ENCODE data around the gene R3HDM2. TPM values are rescaled to one million over a fixed set of nuclear protein-coding genes. Genes with fewer than 3 reads are reported as not detected.

Gene R3HDM2
- total and polyA plus RNA-seq, 2 donors (not counting 1 experiment from before 2014, with no cell fraction given), result 104 to 129 TPM

DNA sequence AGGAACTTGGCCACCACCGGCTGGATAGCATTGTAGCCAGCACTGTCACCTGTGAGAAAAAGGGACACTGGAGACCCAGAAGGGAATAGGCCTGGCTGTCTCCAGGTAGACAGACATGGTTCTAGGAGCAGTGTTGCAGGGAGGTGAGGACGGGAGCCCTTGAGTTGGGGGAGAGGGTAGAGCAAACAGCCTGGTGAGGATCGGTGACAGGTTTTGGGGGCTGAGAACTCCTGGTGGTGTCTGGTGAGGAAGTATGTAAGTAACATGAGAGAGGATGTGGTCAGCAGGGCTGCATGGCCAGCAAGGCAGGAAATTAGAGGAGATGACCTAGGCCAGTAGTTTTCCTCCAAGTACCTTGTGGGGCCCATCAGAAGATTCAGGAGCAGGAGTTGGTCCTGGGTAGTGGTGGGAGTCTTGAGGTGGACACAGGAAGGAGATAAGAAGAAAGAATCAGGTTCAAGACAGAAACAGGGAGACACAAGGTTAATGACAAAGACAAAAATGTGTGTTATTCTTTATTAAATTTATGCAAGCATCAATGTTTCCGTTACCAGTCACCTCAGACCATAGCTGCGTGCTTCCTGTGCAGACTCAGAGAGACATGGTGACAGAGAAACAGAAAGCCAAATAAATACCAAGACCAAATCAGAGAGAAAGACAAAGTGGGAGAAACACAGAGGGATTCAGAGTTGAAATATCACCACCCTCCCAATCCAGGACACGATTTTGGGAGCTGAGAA, 48.7 kb upstream of the R3HDM2 start, which contains the start of gene ARHGAP9:
ARHGAP9 (minus strand) TSS at position 491 of the 740 bp plus-strand sequence; CDS start at position 31, 460 bp downstream.
- no peaks in the 10 kb centered on the region for H3K9me3 ChIP-seq (ENCODE audit: control extremely low read depth in 1 of 3, control insufficient read depth in 2 of 3, insufficient read depth in 1 of 3, low read length in 2 of 3)
- Mint-ChIP-seq H3K9me3 (ENCODE audit: insufficient read depth) (no peaks in the 10 kb centered on the region), H3K4me1 (peaks cover 75% of the 10 kb centered on the region), H3K4me3 (peak within 1 kb of the TSS; percentile 99), H3K27ac (peak within 1 kb of the TSS; percentile 98), H3K27me3 (no peaks in the 10 kb centered on the region)
- ATAC-seq (ENCODE audit: low read depth) (peak; percentile 52), DNase-seq (peak; percentile 81)
- H3K27me3 ChIP-seq (replicated peaks in 1 of 4; ENCODE audit: control extremely low read depth in 1 of 4, control insufficient read depth in 3 of 4, insufficient read depth in 4 of 4, low read length in 3 of 4), result no peaks in the 10 kb centered on the region
- peaks cover 6% of the 10 kb centered on the region for H4K20me1 ChIP-seq (ENCODE audit: control insufficient read depth, insufficient read depth, low read length, poor library complexity, severe bottlenecking)
- no peak for TF ChIP-seq EZH2 (IDR thresholded peaks at IDR 0.05; ENCODE audit: borderline replicate concordance, insufficient read depth, low read depth, low read length, poor library complexity, severe bottlenecking)
- TF ChIP-seq, protein P1, sequence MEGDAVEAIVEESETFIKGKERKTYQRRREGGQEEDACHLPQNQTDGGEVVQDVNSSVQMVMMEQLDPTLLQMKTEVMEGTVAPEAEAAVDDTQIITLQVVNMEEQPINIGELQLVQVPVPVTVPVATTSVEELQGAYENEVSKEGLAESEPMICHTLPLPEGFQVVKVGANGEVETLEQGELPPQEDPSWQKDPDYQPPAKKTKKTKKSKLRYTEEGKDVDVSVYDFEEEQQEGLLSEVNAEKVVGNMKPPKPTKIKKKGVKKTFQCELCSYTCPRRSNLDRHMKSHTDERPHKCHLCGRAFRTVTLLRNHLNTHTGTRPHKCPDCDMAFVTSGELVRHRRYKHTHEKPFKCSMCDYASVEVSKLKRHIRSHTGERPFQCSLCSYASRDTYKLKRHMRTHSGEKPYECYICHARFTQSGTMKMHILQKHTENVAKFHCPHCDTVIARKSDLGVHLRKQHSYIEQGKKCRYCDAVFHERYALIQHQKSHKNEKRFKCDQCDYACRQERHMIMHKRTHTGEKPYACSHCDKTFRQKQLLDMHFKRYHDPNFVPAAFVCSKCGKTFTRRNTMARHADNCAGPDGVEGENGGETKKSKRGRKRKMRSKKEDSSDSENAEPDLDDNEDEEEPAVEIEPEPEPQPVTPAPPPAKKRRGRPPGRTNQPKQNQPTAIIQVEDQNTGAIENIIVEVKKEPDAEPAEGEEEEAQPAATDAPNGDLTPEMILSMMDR (IDR thresholded peaks at IDR 0.05), result no peak
- peaks cover 73% of the 10 kb centered on the region for H3K79me2 ChIP-seq (ENCODE audit: control insufficient read depth, insufficient read depth, low read length)
- intact Hi-C loops (cut with micrococcal nuclease), result loop anchor here (1.0 to 10.0 kb wide), 4 partner anchors 8 to 275 kb away; partner anchors contain the start of genes CDK4, MARCHF9 and MBD6
- H3K9ac ChIP-seq (ENCODE audit: low read length), result peak within 1 kb of the TSS; percentile 88
- peak within 1 kb of the TSS; percentile 91 to 99 for H3K27ac ChIP-seq (ENCODE audit: low read length in 2 of 2)
- H2AFZ ChIP-seq (ENCODE audit: insufficient read depth, low read depth, low read length, poor library complexity, severe bottlenecking), result peak within 1 kb of the TSS; percentile 79
- peaks cover 0 to 7% of the 10 kb centered on the region in 2 experiments for H3K36me3 ChIP-seq (replicated peaks in 1 of 2; ENCODE audit: control extremely low read depth in 1 of 2, control insufficient read depth in 1 of 2, extremely low read depth in 1 of 2, insufficient read depth in 2 of 2, low read length in 1 of 2)
- H3K4me1 ChIP-seq (ENCODE audit: control insufficient read depth in 2 of 2, insufficient read depth in 2 of 2, low read length in 2 of 2), result peaks cover 62 to 80% of the 10 kb centered on the region in 2 donors
- ChIA-PET CTCF (interaction anchor here (1.0 to 10.4 kb wide), 2 partner anchors 19 to 142 kb away, joined by 3 to 166 read pairs; partner anchors contain the start of gene GLI1), POLR2A (interaction anchor here (0.7 to 5.3 kb wide), 8 partner anchors 9 to 368 kb away, joined by 3 to 39 read pairs (median 4); partner anchors contain the start of genes DDIT3, GLI1, MARS1 and STAT6)
- peak within 1 kb of the TSS; percentile 74 to 90 (median 82) for H3K4me3 ChIP-seq (ENCODE audit: control extremely low read depth in 1 of 5, extremely low read depth in 1 of 5, insufficient read depth in 1 of 5, low read depth in 2 of 5, low read length in 4 of 5)
- peak within 1 kb of the TSS; percentile 95 for H3K4me2 ChIP-seq (replicated peaks; ENCODE audit: low read depth, low read length, poor library complexity, severe bottlenecking)
- WGBS (ENCODE audit: insufficient coverage), result 30% methylated on average over 3 of the region's 6 CpGs

All from B cell (primary cell).